ENCODE measurements around the gene CTNNA1. TPM values are rescaled to one million over a fixed set of nuclear protein-coding genes. Genes with fewer than 3 reads are reported as not detected.

Gene CTNNA1
- total and polyA plus RNA-seq, 9 of the 15 experiments (the other 6 are each of a cell fraction or from before 2014, with no cell fraction given) = 29.6 to 117 (median 89.1) TPM

- ChIA-PET CTCF (ENCODE audit: low intra/inter-chr PET ratio) (no interaction called here), POLR2A (interaction anchor here (0.5 to 2.0 kb wide), 4 partner anchors 10 to 403 kb away, joined by 3 to 5 read pairs (median 4); partner anchors contain the start of gene ETF1)
- TF ChIP-seq RFX1 (IDR thresholded peaks at IDR 0.05) = peak; percentile 80; the same call in 1 of the 2 replicates
- peak in 2 of 3 experiments; percentile 19 to 27; a peak in 1 of 6 replicates for TF ChIP-seq CTCF (IDR thresholded peaks at IDR 0.05 in 2 of 3, conservative IDR thresholded peaks at IDR 0.05 in 1 of 3; ENCODE audit: insufficient read depth in 2 of 3, low read depth in 1 of 3, low read length in 3 of 3)
- TF ChIP-seq PHB (CRISPR knock-in tag; IDR thresholded peaks at IDR 0.05) = no peak
- peak; percentile 67 for TF ChIP-seq RBM22 (IDR thresholded peaks at IDR 0.05; ENCODE audit: low read depth, low read length, poor library complexity, severe bottlenecking)
- H3K9ac ChIP-seq (ENCODE audit: insufficient read depth in 1 of 2, low read depth in 2 of 2, low read length in 2 of 2) = no peak overlapping the region
- H2AFZ ChIP-seq (ENCODE audit: low read depth, low read length) = no peak overlapping the region
- no peaks in the 10 kb centered on the region for H3K9me3 ChIP-seq (replicated peaks; ENCODE audit: control insufficient read depth, insufficient read depth, low read depth, low read length)
- peaks cover 4% of the 10 kb centered on the region; the same call in 2 of the 3 replicates for H3K36me3 ChIP-seq (ENCODE audit: control insufficient read depth, insufficient read depth, low read length)
- in situ Hi-C loops (cut with MboI) (no loop called here), intact Hi-C loops (cut with micrococcal nuclease) (no loop called here)
- no peak; the same call in 2 of the 3 replicates for ATAC-seq
- no peak for FAIRE-seq
- no peak for DNase-seq (ENCODE audit: extremely low read depth in 1 of 4, low spot score in 3 of 4)
- no peaks in the 10 kb centered on the region for H3K27me3 ChIP-seq (ENCODE audit: control insufficient read depth in 2 of 2, insufficient read depth in 2 of 2, low read length in 2 of 2)
- H3K79me2 ChIP-seq (ENCODE audit: control insufficient read depth, insufficient read depth, low read length) = no peaks in the 10 kb centered on the region
- H3K4me3 ChIP-seq = no peak overlapping the region
- no TSS peak for BruUV-seq (replicated peaks)
- H3K27ac ChIP-seq (ENCODE audit: extremely low read depth, low read depth, low read length) = no peak overlapping the region
- H4K20me1 ChIP-seq (replicated peaks; ENCODE audit: control insufficient read depth, insufficient read depth, low read length) = no peaks in the 10 kb centered on the region
- no peak overlapping the region for H3K4me2 ChIP-seq (ENCODE audit: insufficient read depth, low read length)
- peaks cover 2% of the 10 kb centered on the region for H3K9me1 ChIP-seq (ENCODE audit: control insufficient read depth, insufficient read depth, low read length)
- H3K4me1 ChIP-seq (replicated peaks in 1 of 2; ENCODE audit: control insufficient read depth in 2 of 2, insufficient read depth in 2 of 2, low read length in 2 of 2) = peaks cover 0 to 22% of the 10 kb centered on the region in 2 experiments; a peak in 1 of 5 replicates
- 73% methylated on average over 23 of the region's 23 CpGs for WGBS (ENCODE audit: insufficient coverage, low coverage, missing lambda C conversion rate)
Observed at GRCh38 chr5:138945421-138946240, 192.4 kb downstream of the CTNNA1 start.

Data from K562 (cell line).